Lung microvascular endothelial cell (primary cell): ENCODE results near the gene CKLF. TPM values are rescaled to one million over a fixed set of nuclear protein-coding genes. Genes with fewer than 3 reads are reported as not detected.
"Not testable (repeated sequence)": the region's sequence is repeated elsewhere in the genome, so short reads cannot be mapped to it uniquely, and the experiment has no call there.

ENCODE experiments used
- DNase-seq, 2 donors: peaks; one replicate each; pipeline versions ENCODE4 v3.0.0 to v3.0.0-alpha.2; 2010; ENCODE audit warnings: low read depth in 2 of 2
- total RNA-seq: library from RNA; depleted of rRNA; stranded (reverse); fragments of >200 nt; gene quantifications from 2 replicates; pipeline ENCODE4 v1.2.1, GENCODE V29; 2014

Gene CKLF, protein sequence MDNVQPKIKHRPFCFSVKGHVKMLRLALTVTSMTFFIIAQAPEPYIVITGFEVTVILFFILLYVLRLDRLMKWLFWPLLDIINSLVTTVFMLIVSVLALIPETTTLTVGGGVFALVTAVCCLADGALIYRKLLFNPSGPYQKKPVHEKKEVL
- total RNA-seq, result 51.6 and 73.0 TPM in 2 replicates

- peak; percentile 92 to 93 for DNase-seq
These were observed at the start of gene CKLF for GRCh38 chr16:66552286-66553177. Gene CKLF (plus strand): TSS chr16:66552576. CDS start chr16:66552716, 140 bp downstream.

DNA sequence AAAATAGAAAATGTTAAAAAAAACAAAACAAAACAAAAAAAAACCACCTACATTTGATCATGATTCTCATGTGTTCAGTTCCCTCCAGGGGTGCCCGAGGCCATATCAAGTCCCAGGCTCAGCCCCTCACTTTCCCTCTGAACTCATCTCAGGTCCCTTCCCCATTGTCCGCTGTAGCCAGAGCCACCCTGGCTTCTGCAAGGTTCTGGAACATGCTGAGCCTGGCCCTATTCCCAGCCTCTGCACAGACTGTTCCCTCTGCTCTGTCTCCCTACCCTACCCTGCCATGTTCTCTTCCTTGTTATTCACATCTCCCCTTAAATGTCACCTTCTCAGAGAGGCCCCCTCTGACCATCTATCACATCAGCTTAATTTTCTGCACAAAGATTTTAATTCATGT lies 49.3 kb upstream of the CKLF start:
- no peak for DNase-seq

DNA sequence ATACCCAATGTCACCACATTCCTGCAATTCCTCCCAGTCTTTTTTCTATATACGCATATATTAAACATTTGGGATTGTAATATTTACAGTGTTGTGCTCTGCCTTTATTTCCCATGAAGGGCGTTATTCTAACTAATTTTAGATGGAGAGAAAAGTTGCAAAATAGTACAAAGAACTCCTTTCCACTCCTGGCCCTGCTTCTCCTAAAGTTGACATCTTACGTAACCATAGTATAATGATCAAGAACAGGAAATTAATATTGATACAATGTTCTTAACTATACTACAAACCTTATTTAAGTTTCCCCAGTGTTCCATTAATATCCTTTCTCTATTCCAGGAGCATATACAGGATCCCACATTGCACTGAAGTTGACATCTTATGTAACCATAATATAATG lies 48.8 kb upstream of the CKLF start:
- DNase-seq, result no peak

DNA sequence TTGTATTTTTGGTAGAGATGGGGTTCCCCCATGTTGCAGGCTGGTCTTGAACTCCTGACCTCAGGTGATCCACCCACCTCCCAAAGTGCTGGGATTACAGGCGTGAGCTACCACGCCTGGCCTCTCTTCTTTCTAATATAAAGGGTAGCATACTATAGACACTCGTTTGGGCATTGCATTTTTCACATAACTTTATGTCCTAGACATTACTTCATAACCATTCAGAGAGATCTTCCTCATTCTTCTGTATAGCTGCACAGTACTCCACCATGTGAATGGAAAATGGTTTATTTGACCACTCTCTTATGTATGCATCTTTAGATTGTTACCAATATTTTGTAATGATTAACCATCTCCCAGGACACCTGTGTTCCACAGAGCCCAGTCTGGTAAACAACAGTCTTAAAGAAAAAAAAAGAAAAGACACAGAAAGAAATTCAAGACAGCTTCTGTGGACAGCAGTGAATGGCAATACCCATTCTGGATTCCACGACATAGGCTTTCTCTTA lies 44.6 kb upstream of the CKLF start:
- no peak for DNase-seq

GRCh38 chr16:66508248-66508913 lies 44.0 kb upstream of the CKLF start:
- peak; percentile 38 to 86 for DNase-seq

DNA sequence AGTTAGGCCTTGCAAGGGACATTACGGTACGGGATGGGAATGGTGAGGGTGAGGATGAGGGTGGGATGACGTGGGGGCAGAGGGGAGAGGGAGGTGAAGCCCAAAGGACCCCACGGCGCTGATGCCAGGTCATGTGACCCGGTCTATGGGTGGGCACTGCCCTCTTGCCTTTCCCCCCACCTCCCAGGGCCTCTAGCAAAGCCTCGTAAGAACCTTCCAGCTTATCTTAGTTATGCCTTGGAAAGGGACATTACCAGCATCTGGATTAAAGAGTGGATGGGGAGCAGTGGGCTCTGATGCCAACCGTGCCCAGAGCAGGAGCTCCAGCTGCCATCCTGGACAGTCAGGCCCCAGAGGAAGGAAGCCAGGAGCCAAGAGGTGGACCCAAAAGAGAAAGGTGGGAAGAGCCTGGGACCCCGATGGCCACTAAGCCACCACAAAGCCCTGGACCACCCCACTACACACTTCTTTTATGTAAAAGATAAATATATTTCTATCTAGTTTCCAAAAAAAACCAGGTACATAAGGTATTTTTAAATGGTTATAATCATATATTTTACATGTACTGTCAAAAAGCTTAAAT lies 43.4 kb upstream of the CKLF start:
- DNase-seq, result no peak

DNA sequence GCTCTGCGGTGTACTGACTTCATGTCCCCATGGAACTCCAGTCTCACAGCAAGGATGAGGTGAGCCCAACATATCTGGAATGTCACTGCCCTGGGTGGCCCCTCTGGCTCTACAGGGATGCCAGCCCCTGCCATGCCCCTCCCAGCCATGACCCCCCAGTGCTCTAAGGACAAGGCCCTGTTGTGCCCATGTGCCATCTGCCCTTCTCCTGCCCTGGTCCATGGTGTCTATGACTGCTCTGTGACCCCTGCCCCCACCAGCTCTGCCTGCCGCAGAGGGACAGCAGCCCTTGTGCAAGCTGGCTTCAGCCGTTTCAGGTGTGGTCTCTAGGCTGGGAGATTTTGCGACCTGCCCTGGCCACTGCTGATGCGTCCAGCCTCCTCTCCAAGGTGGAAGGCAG lies 42.8 kb upstream of the CKLF start:
- DNase-seq, result no peak

DNA sequence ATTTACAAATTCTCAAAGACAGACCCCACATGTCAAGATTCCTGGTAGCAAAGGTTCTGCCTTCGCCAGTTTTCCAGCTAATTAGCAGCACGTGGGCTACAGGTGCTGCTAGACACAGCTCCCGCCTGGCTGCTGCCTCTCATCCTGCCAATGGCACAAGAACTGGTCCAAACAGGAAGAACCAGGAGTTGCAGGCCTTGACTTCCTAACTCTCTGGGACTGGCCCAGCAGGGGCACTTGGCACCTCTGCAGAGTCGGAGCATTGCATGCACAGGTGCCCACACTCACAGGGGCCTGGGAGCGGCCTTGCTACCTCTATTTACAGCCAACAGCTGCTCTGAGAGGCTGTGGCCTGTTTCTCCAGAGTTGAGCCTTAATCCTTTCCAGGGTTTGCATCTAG lies 42.1 kb upstream of the CKLF start:
- no peak for DNase-seq

GRCh38 chr16:66510711-66511601 lies 41.4 kb upstream of the CKLF start:
- DNase-seq, result no peak

GRCh38 chr16:66511602-66512271 lies 40.6 kb upstream of the CKLF start:
- peak; percentile 68 to 71 for DNase-seq

GRCh38 chr16:66512272-66513110 lies 39.9 kb upstream of the CKLF start:
- DNase-seq, result peak; percentile 65 to 78

GRCh38 chr16:66513111-66513723 lies 39.2 kb upstream of the CKLF start:
- DNase-seq, result no peak

DNA sequence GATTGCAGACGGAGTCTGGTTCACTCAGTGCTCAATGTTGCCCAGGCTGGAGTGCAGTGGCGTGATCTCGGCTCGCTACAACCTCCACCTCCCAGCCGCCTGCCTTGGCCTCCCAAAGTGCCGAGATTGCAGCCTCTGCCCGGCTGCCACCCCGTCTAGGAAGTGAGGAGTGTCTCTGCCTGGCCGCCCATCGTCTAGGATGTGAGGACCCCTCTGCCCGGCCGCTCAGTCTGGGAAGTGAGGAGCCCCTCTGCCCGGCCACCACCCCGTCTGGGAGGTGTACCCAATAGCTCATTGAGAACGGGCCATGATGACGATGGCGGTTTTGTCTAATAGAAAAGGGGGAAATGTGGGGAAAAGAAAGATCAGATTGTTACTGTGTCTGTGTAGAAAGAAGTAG lies 38.0 kb upstream of the CKLF start:
- not testable (repeated sequence) for DNase-seq

DNA sequence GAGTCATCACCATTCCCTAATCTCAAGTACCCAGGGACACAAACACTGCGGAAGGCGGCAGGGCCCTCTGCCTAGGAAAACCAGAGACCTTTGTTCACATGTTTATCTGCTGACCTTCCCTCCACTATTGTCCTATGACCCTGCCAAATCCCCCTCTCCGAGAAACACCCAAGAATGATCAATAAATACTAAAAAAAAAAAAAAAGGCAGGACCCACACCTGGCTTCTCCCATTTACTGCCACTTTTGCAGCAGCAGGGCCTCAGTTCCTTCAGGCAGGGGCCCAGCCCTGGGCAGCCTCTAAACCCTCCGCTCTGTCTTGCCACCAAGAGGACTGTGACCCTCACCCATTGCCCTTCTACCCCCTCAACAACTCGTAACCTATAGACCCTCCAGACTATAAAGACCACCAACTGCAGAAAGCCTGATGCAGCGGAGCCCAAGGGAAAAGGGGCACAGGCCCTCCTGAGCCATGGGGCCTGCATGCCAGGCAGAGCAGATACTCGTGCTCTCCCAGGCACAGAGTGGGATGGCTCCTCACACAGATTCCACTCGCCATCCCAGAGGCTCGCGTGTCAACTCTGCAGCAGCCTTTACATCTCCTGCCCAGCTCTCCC lies 37.3 kb upstream of the CKLF start:
- DNase-seq, result not testable (repeated sequence)

- peak; percentile 75 to 82 for DNase-seq
These were observed 36.5 kb upstream of the CKLF start for GRCh38 chr16:66515596-66516508.

- DNase-seq, result no peak
These were observed 35.9 kb upstream of the CKLF start for GRCh38 chr16:66516509-66516807.

GRCh38 chr16:66516808-66517585 lies 35.4 kb upstream of the CKLF start:
- peak; percentile 99 for DNase-seq
